Measurements from ENCODE around the gene TMPRSS4.

DNA sequence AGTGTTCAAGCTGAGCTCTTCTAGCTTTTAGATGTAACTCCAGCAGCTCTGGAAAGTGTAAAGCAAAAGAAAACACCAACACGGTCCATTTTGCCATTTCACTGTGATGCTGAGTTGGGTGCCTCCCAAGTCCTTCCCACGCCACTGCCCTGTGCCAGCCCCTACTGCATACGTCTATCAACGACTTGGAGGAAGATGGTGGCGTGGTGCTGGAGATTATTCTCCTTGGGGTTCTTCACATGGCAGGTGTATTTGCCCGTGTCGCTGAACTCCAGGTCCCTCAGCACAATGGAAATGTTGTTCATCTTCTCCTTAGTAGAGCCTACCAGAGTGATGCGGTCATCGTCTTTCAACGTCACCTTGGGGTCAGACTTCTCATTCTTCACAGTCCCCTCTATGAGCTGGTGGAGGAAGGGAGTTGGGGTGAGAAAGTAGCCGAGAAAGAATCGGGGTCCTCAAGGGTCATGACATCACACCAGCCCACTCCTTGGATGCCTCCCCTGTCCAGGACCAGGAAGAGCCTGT is 66.8 kb downstream of the TMPRSS4 start:
- TF ChIP-seq POLR2A (IDR thresholded peaks at IDR 0.05), result no peak
- no peak for TF ChIP-seq CTCF (IDR thresholded peaks at IDR 0.05)
